ENCODE data around the gene PTH2. TPM values are rescaled to one million over a fixed set of nuclear protein-coding genes. Genes with fewer than 3 reads are reported as not detected.

Gene PTH2
- total RNA-seq, 2 donors from 2014 or later: not detected

- ATAC-seq (no peak), DNase-seq (no peak)
- no peaks in the 10 kb centered on the region for H3K27me3 ChIP-seq
- no peaks in the 10 kb centered on the region for H3K36me3 ChIP-seq (replicated peaks in 1 of 2; ENCODE audit: insufficient read depth in 1 of 2, low read depth in 2 of 2)
- H3K4me1 ChIP-seq: no peaks in the 10 kb centered on the region
- intact Hi-C loops (cut with DNase I): no loop called here
- H3K4me3 ChIP-seq: no peak overlapping the region
- WGBS, 2 donors: 78 to 84% methylated on average over 11 of the region's 11 CpGs
- TF ChIP-seq CTCF (IDR thresholded peaks at IDR 0.05): no peak
- TF ChIP-seq POLR2A (IDR thresholded peaks at IDR 0.05): no peak
- no peak overlapping the region for H3K27ac ChIP-seq
- H3K9me3 ChIP-seq: no peaks in the 10 kb centered on the region
These were observed 25.1 kb downstream of the PTH2 start for GRCh38 chr19:49398001-49398615.

GRCh38 chr19:49396738-49397505, 26.3 kb downstream of the PTH2 start:
- H3K36me3 ChIP-seq (replicated peaks in 1 of 2; ENCODE audit: insufficient read depth in 1 of 2, low read depth in 2 of 2): no peaks in the 10 kb centered on the region
- no peaks in the 10 kb centered on the region for H3K9me3 ChIP-seq
- intact Hi-C loops (cut with DNase I): no loop called here
- ATAC-seq: no peak
- 74 to 80% methylated on average over 8 of the region's 8 CpGs for WGBS, 2 donors
- no peak for TF ChIP-seq POLR2A (IDR thresholded peaks at IDR 0.05)
- TF ChIP-seq CTCF (IDR thresholded peaks at IDR 0.05): no peak
- H3K4me3 ChIP-seq: no peak overlapping the region
- peaks cover 3% of the 10 kb centered on the region for H3K4me1 ChIP-seq
- no peaks in the 10 kb centered on the region for H3K27me3 ChIP-seq
- H3K27ac ChIP-seq: no peak overlapping the region
- DNase-seq: no peak

- WGBS, 2 donors: 78 to 87% methylated on average over 13 to 15 of the region's 15 CpGs
- no peak overlapping the region for H3K4me3 ChIP-seq
- H3K4me1 ChIP-seq: peaks cover 9% of the 10 kb centered on the region
- TF ChIP-seq CTCF (IDR thresholded peaks at IDR 0.05) (no peak), POLR2A (IDR thresholded peaks at IDR 0.05) (no peak)
- no peaks in the 10 kb centered on the region for H3K36me3 ChIP-seq (replicated peaks in 1 of 2; ENCODE audit: insufficient read depth in 1 of 2, low read depth in 2 of 2)
- ATAC-seq: no peak
- no peaks in the 10 kb centered on the region for H3K9me3 ChIP-seq
- H3K27me3 ChIP-seq: no peaks in the 10 kb centered on the region
- no peak for DNase-seq
- intact Hi-C loops (cut with DNase I): no loop called here
- H3K27ac ChIP-seq: no peak overlapping the region
These were observed 27.4 kb downstream of the PTH2 start for GRCh38 chr19:49395581-49396407.

- WGBS, 2 donors: 62 to 75% methylated on average over 4 to 5 of the region's 5 CpGs
- intact Hi-C loops (cut with DNase I): loop anchor here (5.0 kb wide), 1 partner anchor 48 kb away; the partner anchor contains the start of gene SLC17A7
- H3K4me1 ChIP-seq: peaks cover 22% of the 10 kb centered on the region
- no peak for DNase-seq
- no peak overlapping the region for H3K27ac ChIP-seq
- H3K4me3 ChIP-seq: no peak overlapping the region
- H3K27me3 ChIP-seq: no peaks in the 10 kb centered on the region
- no peak for ATAC-seq
- no peaks in the 10 kb centered on the region for H3K9me3 ChIP-seq
- H3K36me3 ChIP-seq (replicated peaks in 1 of 2; ENCODE audit: insufficient read depth in 1 of 2, low read depth in 2 of 2): no peaks in the 10 kb centered on the region
- TF ChIP-seq CTCF (IDR thresholded peaks at IDR 0.05): no peak
- TF ChIP-seq POLR2A (IDR thresholded peaks at IDR 0.05): no peak
These were observed 29.4 kb downstream of the PTH2 start for GRCh38 chr19:49393881-49394280.

Measured in body of pancreas (tissue), 4 donors.